ENCODE data around the gene DEFB131B. TPM values are rescaled to one million over a fixed set of nuclear protein-coding genes. Genes with fewer than 3 reads are reported as not detected.

Gene DEFB131B
- total and polyA plus RNA-seq, 2 of the 8 experiments (the other 6 are each of a cell fraction or from before 2014, with no cell fraction given), result not detected

- TF ChIP-seq, protein P1, sequence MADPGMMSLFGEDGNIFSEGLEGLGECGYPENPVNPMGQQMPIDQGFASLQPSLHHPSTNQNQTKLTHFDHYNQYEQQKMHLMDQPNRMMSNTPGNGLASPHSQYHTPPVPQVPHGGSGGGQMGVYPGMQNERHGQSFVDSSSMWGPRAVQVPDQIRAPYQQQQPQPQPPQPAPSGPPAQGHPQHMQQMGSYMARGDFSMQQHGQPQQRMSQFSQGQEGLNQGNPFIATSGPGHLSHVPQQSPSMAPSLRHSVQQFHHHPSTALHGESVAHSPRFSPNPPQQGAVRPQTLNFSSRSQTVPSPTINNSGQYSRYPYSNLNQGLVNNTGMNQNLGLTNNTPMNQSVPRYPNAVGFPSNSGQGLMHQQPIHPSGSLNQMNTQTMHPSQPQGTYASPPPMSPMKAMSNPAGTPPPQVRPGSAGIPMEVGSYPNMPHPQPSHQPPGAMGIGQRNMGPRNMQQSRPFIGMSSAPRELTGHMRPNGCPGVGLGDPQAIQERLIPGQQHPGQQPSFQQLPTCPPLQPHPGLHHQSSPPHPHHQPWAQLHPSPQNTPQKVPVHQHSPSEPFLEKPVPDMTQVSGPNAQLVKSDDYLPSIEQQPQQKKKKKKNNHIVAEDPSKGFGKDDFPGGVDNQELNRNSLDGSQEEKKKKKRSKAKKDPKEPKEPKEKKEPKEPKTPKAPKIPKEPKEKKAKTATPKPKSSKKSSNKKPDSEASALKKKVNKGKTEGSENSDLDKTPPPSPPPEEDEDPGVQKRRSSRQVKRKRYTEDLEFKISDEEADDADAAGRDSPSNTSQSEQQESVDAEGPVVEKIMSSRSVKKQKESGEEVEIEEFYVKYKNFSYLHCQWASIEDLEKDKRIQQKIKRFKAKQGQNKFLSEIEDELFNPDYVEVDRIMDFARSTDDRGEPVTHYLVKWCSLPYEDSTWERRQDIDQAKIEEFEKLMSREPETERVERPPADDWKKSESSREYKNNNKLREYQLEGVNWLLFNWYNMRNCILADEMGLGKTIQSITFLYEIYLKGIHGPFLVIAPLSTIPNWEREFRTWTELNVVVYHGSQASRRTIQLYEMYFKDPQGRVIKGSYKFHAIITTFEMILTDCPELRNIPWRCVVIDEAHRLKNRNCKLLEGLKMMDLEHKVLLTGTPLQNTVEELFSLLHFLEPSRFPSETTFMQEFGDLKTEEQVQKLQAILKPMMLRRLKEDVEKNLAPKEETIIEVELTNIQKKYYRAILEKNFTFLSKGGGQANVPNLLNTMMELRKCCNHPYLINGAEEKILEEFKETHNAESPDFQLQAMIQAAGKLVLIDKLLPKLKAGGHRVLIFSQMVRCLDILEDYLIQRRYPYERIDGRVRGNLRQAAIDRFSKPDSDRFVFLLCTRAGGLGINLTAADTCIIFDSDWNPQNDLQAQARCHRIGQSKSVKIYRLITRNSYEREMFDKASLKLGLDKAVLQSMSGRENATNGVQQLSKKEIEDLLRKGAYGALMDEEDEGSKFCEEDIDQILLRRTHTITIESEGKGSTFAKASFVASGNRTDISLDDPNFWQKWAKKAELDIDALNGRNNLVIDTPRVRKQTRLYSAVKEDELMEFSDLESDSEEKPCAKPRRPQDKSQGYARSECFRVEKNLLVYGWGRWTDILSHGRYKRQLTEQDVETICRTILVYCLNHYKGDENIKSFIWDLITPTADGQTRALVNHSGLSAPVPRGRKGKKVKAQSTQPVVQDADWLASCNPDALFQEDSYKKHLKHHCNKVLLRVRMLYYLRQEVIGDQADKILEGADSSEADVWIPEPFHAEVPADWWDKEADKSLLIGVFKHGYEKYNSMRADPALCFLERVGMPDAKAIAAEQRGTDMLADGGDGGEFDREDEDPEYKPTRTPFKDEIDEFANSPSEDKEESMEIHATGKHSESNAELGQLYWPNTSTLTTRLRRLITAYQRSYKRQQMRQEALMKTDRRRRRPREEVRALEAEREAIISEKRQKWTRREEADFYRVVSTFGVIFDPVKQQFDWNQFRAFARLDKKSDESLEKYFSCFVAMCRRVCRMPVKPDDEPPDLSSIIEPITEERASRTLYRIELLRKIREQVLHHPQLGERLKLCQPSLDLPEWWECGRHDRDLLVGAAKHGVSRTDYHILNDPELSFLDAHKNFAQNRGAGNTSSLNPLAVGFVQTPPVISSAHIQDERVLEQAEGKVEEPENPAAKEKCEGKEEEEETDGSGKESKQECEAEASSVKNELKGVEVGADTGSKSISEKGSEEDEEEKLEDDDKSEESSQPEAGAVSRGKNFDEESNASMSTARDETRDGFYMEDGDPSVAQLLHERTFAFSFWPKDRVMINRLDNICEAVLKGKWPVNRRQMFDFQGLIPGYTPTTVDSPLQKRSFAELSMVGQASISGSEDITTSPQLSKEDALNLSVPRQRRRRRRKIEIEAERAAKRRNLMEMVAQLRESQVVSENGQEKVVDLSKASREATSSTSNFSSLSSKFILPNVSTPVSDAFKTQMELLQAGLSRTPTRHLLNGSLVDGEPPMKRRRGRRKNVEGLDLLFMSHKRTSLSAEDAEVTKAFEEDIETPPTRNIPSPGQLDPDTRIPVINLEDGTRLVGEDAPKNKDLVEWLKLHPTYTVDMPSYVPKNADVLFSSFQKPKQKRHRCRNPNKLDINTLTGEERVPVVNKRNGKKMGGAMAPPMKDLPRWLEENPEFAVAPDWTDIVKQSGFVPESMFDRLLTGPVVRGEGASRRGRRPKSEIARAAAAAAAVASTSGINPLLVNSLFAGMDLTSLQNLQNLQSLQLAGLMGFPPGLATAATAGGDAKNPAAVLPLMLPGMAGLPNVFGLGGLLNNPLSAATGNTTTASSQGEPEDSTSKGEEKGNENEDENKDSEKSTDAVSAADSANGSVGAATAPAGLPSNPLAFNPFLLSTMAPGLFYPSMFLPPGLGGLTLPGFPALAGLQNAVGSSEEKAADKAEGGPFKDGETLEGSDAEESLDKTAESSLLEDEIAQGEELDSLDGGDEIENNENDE (IDR thresholded peaks at IDR 0.05; ENCODE audit: insufficient replicate concordance, low read length), result no peak
- TF ChIP-seq JUND (IDR thresholded peaks at IDR 0.05; ENCODE audit: low read length), result no peak
These were observed 52.4 kb downstream of the DEFB131B start (continued) for GRCh38 chr11:71930556-71931244.
